ENCODE data around the gene JPH3.
A peak's percentile ranks its signal among the peaks of the same experiment; 100 is the strongest.

JPH3 gene

DNA sequence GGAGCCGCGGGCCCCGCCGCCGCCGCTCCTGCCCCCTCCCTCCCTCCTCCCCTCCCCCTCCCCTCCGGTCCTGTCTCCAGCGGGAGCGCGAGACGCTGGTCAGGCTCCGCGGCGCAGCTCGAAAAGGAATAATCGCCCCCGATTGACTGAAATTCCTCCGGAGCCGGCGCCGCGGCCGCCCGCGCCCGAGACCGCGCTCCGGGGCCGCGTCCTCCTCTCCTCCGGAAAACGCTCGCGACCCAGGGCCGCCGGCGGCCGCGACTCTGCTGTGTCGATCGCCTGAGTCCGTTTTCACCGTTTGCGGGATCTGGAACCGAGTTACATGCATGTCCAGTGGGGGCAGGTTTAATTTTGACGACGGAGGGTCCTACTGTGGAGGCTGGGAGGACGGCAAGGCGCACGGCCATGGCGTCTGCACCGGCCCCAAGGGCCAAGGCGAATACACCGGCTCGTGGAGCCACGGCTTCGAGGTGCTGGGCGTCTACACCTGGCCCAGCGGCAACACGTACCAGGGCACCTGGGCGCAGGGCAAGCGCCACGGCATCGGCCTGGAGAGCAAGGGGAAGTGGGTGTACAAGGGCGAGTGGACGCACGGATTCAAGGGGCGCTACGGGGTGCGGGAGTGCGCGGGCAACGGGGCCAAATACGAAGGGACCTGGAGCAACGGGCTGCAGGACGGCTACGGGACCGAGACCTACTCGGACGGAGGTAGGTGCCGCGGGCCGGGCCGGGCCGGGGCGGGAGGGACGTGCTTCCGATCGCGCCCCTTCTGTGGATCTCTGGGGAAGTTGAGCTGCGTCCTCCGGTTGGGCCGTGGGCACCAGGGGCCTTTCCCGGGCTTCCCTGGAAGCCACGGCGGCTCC is 744 bp downstream of the JPH3 start:
- no peak for DNase-seq

DNA sequence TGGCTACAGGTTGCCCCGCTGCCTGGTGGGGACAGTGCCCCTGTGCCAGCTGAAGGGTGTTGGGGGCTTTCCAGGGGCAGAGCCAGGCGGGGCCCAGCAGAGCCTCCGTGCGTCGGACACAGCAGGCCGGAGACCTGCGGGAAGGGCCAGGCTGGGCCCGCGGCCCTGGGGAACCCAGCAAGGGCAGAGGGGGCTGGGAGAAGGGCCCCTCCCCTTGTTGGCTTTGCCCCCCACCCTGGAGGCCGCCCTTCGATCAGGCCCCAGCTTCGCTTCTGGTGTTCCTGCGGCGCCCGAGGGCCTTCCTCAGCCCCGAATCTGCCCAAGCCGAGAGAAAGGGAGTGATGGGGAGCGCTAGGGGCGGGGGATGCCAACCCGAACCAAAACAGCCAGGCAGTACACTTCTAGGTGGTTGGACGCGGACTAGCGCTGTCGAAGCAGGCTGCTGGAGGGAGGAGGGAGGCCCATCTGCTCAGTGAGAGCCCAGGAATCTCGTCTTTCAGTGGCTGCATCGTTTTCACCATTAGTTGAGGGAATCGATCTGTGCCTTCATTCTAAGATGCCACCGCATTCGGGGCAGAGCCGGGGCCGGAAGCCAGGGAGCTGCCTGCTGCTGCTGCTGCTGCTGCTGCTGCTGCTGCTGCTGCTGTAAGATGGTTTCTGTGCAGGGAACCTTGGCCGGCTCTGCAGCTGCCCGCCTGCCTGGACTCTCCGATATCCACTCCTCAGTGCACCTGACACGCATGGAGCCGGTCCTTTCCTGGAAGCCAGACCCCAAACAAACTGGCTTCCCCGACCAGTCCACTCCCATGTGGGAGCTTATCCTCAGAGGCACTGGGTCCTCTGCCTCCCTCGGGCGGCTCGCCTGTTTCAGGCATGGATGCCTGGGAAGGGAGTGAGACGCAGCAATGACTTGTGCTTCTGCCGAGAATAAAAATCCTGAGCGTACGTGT is 1.7 kb downstream of the JPH3 start:
- DNase-seq, result no peak

- no peak for DNase-seq
These were observed 2.4 kb downstream of the JPH3 start for GRCh38 chr16:87604634-87605111.

- DNase-seq, result no peak
These were observed 4.9 kb downstream of the JPH3 start for GRCh38 chr16:87607223-87607622.

DNA sequence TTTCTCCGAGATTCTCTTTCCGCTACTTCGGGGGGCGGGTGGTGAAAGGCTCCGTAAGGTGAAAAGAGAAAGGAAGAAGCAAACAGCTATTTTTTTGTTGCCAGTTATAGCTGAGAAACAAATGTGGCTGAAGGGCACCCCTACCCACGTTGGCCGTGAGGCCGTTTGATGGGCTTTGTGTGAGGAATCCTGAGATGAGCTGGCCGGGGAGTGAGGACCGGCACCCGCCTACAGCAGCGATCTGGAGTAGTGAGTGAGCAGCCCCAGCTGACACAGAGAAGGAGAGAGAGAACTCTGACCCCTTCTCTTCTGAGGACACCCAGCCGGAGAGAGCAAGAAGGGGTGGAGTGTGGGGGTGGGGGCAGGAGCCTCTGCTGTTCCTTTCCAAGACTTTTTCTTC is 5.6 kb downstream of the JPH3 start:
- no peak for DNase-seq

- peak; percentile 36 for DNase-seq
These were observed 6.2 kb downstream of the JPH3 start for GRCh38 chr16:87608400-87608985.

DNA sequence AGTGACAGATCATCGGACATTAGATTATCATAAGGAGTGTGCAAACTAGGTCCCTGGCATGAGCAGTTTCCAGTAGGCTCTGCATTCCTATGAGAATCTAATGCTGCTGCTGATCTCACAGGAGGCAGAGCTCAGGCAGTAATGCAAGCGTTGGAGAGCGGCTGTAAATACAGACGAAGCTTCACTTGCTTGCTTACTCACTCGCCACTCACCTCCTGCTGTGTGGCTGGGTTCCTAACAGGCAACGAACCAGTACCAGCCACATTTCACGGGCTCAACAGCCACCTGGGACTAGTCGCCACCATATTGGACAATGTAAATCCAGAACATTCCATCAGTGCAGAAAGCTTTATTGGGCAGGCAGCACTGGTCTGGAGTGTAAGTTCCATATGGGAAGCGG is 7.7 kb downstream of the JPH3 start:
- DNase-seq, result no peak

DNA sequence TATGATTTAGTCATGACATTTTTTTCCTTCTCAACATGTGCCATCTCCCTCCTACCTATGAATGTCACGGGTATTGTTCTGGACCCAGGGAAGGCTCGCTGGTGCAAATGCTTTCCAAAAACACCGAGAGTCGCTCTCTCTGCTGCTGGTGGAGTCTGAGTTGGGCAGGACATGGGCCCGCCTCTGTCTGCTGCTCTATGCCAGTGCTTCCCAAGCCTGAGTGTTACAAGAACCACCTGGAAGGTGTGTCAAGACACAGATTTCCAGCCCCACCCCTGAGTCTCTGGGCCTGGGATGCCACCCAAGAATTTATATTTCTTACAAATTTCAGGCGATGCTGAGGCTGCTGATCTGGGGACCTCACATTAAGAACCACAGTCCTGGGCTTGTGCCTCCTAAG is 9.1 kb downstream of the JPH3 start:
- no peak for DNase-seq

DNA sequence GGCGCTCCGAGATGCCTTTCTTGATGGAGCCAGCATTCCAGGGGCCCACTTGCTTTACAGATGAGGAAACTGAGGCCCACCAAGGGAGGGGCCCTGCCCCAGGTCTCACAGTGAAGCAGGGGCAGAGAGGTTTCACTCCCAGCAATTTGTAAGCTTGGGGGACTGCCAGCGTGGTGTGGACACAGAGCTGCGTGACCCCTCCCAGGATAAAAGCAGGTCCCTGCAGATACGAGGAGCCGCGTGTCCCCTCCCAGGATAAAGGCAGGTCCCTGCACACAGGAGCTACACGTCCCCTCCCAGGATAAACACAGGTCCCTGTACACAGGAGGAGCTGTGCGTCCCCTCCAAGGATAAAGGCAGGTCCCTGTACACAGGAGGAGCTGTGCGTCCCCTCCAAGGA is 11.7 kb downstream of the JPH3 start:
- no peak for DNase-seq

DNA sequence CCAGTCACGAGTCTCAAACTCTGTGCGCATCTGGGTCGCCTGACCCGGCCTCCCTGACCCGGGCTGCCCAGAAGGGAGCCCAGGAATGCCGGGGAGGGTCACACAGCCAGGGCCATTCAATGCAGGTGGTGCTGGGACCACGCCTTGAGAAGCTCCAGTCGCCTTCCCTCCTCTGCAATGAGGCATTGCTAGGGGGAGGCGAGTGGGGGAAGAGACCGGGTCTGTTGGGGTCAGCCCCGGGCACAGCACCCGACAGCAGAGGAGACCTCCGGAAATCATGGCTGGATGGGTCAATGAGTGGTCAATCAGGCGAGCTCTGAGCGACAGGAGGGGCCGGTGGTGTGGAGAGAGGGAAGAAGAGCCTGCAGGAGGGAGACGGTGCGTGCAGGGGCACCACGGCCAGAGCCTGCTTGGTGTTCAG is 13.3 kb downstream of the JPH3 start:
- no peak for DNase-seq

GRCh38 chr16:87616556-87616955 is 14.2 kb downstream of the JPH3 start:
- DNase-seq, result no peak

DNA sequence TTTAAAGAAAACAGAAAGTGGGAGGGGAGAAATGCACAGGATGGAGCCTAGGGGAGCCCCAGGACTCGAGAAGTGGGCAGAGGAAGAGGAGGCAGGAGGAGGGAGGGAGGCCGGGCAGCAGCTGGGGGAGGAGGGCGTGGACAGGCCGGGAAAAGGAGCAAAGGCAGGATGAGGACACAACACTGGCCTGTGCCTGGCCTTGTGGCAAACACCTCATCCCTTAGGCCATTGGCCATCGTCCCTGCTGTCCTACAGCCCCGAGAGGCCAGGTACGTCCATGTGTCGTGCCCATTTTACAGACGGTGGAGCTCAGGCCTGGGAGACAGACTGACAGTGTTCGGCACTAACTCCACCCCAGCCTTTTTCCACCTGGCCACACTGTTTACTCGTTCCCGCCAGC is 15.9 kb downstream of the JPH3 start:
- no peak for DNase-seq

DNA sequence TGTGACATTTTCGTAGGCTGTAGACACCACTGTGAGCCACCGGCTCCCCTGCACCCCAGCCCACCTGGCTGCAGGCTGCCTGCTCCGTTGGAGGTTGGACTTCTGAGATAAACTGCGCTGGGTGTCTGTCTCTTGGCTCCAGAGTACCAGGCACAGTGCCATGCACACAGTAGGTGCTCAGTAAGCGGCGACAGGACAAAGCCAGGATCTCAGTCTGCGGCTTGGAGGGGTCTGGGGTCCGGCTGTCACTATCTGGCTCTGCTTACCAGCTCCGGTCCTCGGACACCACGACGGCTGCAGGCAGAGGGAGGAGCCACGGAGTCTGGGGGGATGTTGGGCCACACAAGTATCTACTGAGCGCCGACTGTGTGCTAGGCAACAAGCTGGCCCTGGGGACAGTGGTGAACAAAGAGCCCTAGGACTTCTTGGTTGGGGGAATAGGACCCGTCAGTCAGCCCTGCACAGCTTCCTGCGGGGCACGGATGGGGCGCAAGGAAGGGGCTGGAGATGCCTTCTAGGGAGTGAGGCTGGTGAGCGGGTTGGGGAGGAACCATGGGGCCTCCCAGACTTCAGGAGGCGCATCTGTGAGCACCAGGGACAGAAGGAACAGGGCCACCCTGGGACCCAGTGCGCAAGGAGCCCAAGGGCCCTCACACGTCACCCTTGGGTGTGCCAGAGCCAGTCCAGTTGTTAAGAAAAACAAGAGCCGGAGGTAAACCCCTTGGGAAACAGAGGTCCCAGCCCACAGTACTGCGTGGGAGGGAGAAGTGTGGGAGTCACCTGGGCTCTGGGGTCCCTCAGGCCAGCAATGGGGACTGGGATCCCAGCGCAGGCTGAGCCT is 17.3 kb downstream of the JPH3 start:
- DNase-seq, result no peak

DNA sequence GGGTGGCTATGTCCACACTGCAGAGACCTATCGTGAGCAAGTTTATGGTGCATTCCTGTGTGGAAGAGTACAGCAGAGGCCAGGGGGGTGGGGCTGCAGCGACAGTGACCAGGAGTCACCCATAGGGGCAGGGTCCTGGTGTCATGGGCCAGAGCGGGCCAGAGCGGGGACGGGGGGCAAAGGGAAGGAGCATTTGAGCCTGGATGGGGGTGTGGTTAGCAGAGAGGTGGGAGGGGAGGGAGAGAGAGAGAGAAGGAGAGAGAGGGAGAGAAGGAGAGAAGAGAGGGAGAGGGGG is 17.8 kb downstream of the JPH3 start:
- no peak for DNase-seq

DNA sequence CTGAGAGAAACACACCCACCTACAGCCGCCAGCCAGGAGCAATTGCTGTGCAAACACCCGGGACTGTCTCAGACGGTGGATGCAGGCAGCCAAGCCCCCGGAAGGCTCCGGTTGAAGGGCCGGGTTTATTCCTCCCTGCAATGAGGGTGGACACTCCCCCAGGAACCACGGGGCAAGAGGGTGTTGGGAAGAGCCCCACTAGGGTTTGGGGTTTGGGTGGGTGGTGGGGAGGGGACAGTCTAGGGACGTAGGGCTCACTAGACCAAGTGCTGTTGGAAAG is 19.2 kb downstream of the JPH3 start:
- DNase-seq, result no peak

DNA sequence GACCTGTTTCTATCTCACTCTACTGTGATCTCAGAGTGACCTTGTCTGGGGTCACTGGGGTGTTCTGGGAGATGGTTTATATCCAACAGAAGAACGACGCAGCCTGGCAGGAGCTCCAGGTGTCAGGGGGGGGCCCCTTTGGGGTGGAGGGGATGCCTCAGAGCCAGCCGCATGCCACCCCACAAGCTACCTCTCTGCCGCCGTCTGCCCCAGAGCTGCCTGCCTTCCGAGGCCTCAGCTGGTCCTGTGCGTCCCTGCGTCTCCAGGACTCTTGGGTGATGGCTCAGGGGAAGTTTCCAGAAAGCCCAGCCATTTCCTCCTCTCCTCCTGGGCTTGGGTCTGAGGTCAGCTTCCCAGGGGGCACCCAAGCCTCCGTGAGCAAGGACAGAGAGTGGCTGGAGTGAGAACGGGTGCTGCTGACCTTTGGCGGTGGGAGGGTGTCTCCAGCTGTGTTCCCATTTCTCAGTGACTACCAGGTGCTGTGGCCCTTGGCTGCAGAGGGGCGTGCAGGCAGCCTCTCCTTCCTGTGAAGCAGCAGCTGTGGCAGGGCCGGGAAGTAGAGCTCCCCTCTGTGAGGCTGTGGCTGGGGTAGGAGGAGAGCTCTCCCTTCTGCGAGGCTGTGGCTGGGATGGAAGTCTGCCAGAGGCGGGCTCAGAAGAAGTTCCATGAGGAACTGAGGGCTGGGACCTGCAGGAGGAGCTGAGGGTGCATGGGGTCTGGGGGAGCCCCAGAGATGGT is 19.8 kb downstream of the JPH3 start:
- no peak for DNase-seq

GRCh38 chr16:87622756-87623319 is 20.5 kb downstream of the JPH3 start:
- DNase-seq, result no peak

DNA sequence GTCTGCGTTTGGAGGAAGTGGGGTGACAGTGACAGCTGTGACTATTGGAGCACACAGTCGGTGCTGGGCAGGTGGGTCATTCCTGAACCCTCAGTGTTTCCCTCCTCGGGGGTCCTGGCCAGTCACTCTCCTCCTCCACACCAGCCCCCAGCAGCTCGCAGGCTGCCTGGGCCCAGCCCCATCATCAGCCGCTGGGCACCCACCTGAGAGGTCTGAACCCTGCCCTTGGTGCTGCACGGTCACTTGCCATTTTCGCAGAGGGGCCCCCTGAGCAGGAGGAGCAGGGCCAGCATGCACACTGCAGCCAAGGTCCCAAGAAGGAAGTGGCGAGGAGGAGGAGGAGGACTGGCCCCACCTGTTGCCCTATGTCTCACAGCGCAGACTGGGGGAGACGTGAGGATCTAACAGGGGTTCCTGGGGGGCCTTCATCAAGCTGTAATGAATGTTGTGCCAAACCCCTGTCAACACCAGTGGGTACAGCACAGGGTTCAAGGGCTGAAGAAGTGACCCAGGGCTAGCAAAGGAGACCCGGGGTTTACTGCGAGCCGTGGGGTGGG is 23.0 kb downstream of the JPH3 start:
- no peak for DNase-seq

DNA sequence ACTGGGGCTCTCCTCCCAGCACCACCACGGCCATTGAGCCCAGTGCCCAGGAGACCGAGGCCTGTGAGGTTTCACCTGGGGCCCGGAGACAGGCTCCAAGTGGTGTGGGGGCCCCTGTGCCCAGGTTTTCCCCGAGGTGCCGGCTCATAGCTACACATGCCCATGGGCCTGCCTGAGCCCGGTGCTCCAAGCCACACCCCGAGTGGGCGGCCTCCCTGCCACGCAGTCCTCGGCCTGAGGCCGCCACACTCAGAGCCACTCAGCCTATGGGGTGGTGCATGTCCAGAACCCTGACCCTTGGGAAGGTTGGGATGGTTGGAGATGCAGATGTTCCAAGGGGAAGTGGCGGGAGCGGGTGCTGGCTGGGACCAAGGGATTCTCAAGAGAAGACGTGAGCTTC is 24.1 kb downstream of the JPH3 start:
- no peak for DNase-seq

- DNase-seq, result no peak
These were observed 24.6 kb downstream of the JPH3 start for GRCh38 chr16:87626905-87627304.

- DNase-seq, result no peak
These were observed 25.4 kb downstream of the JPH3 start for GRCh38 chr16:87627542-87628245.

Data from GOT3 (cell line).